Colonic mucosa (tissue), 4 donors: ENCODE data around the gene FHAD1. TPM values are rescaled to one million over a fixed set of nuclear protein-coding genes. Genes with fewer than 3 reads are reported as not detected.

ENCODE experiments used
- DNase-seq: peaks from one replicate; pipeline ENCODE4 v3.0.0-alpha.2; 2020
- H3K27ac ChIP-seq: fragments of 200-600 bp; one replicate; pipeline ENCODE4 v1.8.0; 2021
- H3K27me3 ChIP-seq: fragments of 200-600 bp; one replicate; pipeline ENCODE4 v1.8.0; 2021
- H3K36me3 ChIP-seq: fragments of 200-600 bp; one replicate; pipeline ENCODE4 v1.8.0; 2021
- H3K4me1 ChIP-seq: fragments of 200-600 bp; one replicate; pipeline ENCODE4 v1.8.0; 2021; ENCODE audit warnings: mild to moderate bottlenecking
- H3K4me3 ChIP-seq: fragments of 200-600 bp; one replicate; pipeline ENCODE4 v1.8.0; 2021
- H3K9ac ChIP-seq, 2 donors: one replicate each; pipeline ENCODE4 v1.7.0; 2013; ENCODE audit warnings: control low read depth in 2 of 2, low read depth in 2 of 2, low read length in 2 of 2
- H3K9me3 ChIP-seq: fragments of 200-600 bp; one replicate; pipeline ENCODE4 v1.8.0; 2021
- intact Hi-C: fragments of 100-400 bp; cut with DNase I; formaldehyde crosslinking; loops from one replicate; pipeline ENCODE4 v1.14.1; 2022
- total RNA-seq, 2 donors: library from RNA; stranded (reverse); fragmentation: NEBNext Ultra II Directional in 1 of 2; extraction: Animal tissue kit (Norgen Biotek cat#: 25700) in 1 of 2; gene quantifications; one replicate each; pipeline ENCODE4 v1.2.1, GENCODE V29; 2021
- TF ChIP-seq, protein P1 (sequence below): fragments of 200-600 bp; IDR thresholded peaks from one replicate; pipeline ENCODE4 v1.8.0; 2022; ENCODE audit warnings: antibody characterized with exemption, mild to moderate bottlenecking
- donor health status: healthy.
- donor health status: DM: no; HTN: no; CAD: no.
- donor health status: DM: no; HTN: no; CAD: no.

The FHAD1 gene
- total RNA-seq, 2 donors from 2014 or later = 1.5 to 1.8 TPM

- intact Hi-C loops = no loop called here
- H3K4me1 ChIP-seq = no peaks in the 10 kb centered on the region
These were observed 158.3 kb downstream of the FHAD1 start for GRCh38 chr1:15405106-15405850.

DNA sequence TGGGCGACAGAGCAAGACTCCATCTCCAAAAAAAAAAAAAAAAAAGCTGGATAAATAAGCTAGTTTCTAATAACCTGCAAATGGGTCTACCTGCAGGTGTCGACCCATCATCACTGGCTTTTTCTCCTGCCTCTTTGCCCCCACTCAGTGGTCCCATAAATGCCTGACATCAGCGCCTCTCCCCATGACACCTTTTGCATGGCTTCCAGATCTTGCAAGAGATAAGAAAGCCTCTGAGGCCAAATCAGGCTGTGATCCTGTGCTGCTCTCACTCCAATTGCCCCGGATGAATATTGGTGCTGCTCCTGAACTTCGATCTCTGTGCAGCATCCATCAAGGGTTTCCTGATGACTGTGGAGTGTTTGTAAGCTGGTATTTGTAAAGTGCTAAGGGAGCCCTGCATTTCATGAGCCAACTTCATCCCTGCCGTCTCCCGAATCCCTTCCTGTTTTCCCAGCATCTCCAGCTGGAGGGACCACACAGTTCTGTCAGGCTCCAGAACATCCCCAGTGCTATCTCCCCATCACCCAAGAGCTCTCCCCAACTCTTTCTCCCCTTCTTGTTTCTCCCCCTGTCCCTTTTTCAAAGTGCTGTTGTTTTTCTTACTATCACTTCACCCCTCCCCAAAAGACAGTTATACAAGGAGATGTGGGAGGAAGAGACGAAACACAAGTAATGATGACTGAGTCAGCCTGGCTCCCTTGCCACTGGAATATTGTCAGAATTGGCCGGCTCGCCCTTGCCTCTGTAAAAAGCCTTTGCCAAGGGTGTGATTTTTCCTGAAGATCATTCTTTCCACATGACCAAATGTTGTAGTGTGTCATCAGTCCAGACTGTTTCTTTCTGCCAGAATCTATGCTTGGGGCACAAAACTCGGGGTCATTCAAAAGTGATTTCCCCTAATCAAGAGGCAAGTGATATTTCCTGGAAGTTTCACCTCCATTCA, 159.9 kb downstream of the FHAD1 start:
- TF ChIP-seq, protein P1, sequence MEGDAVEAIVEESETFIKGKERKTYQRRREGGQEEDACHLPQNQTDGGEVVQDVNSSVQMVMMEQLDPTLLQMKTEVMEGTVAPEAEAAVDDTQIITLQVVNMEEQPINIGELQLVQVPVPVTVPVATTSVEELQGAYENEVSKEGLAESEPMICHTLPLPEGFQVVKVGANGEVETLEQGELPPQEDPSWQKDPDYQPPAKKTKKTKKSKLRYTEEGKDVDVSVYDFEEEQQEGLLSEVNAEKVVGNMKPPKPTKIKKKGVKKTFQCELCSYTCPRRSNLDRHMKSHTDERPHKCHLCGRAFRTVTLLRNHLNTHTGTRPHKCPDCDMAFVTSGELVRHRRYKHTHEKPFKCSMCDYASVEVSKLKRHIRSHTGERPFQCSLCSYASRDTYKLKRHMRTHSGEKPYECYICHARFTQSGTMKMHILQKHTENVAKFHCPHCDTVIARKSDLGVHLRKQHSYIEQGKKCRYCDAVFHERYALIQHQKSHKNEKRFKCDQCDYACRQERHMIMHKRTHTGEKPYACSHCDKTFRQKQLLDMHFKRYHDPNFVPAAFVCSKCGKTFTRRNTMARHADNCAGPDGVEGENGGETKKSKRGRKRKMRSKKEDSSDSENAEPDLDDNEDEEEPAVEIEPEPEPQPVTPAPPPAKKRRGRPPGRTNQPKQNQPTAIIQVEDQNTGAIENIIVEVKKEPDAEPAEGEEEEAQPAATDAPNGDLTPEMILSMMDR = no peak
- DNase-seq = no peak
- H3K4me1 ChIP-seq = no peaks in the 10 kb centered on the region
- intact Hi-C loops = no loop called here
- no peak overlapping the region for H3K4me3 ChIP-seq
- H3K27ac ChIP-seq = no peak overlapping the region
- no peaks in the 10 kb centered on the region for H3K36me3 ChIP-seq
- no peaks in the 10 kb centered on the region for H3K9me3 ChIP-seq
- peak overlapping the region in 1 of 2 donors; percentile 8 for H3K9ac ChIP-seq
- H3K27me3 ChIP-seq = no peaks in the 10 kb centered on the region

More at GRCh38 chr1:15405106-15405850, 158.3 kb downstream of the FHAD1 start:
- H3K27ac ChIP-seq = no peak overlapping the region
- no peaks in the 10 kb centered on the region for H3K36me3 ChIP-seq
- no peaks in the 10 kb centered on the region for H3K9me3 ChIP-seq
- TF ChIP-seq, protein P1 = no peak
- H3K4me3 ChIP-seq = no peak overlapping the region
- DNase-seq = no peak
- H3K27me3 ChIP-seq = no peaks in the 10 kb centered on the region
- no peak overlapping the region for H3K9ac ChIP-seq

DNA sequence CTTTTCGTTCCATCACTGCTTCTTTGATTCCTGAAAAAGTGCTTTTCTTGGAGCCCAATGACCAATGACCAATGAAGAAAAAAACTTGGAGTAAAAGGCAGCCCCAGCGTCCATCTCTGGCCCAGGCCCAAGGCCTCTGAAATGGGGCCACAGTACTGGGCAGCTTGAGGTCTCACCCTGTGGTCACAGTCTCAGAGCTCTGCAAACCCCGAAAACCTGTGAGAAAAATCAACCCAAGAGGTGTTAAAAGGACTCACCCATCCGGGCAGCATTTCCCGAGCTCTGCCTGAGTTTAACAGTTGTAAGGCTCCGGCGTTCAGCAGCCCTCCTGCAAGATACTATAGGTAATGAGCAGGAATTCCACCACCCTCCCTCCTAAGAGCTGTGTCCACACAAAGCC, 160.6 kb downstream of the FHAD1 start:
- Histone ChIP-seq H3K36me3 (no peaks in the 10 kb centered on the region), H3K9ac (no peak overlapping the region), H3K4me1 (peaks cover 4% of the 10 kb centered on the region), H3K4me3 (no peak overlapping the region), H3K27me3 (no peaks in the 10 kb centered on the region), H3K27ac (no peak overlapping the region), H3K9me3 (no peaks in the 10 kb centered on the region)
- TF ChIP-seq, protein P1 = no peak
- intact Hi-C loops = no loop called here
- no peak for DNase-seq

- Histone ChIP-seq H3K27me3 (no peaks in the 10 kb centered on the region), H3K36me3 (no peaks in the 10 kb centered on the region), H3K4me3 (peak overlapping the region; percentile 81), H3K9me3 (no peaks in the 10 kb centered on the region), H3K27ac (peak overlapping the region; percentile 76), H3K4me1 (peaks cover 14% of the 10 kb centered on the region), H3K9ac (peak overlapping the region; percentile 61 to 94)
- TF ChIP-seq, protein P1 = no peak
- intact Hi-C loops = no loop called here
- no peak for DNase-seq
These were observed 161.9 kb downstream of the FHAD1 start for GRCh38 chr1:15408890-15409387.

GRCh38 chr1:15409388-15410222, 162.6 kb downstream of the FHAD1 start, which contains the start of gene EFHD2:
Gene EFHD2, plus strand, starts transcription at chr1:15409888. Its CDS starts 84 bp downstream, at chr1:15409972.
- Histone ChIP-seq H3K4me1 (peaks cover 20% of the 10 kb centered on the region), H3K9ac (peak within 1 kb of the TSS; percentile 94 to 100), H3K27me3 (no peaks in the 10 kb centered on the region), H3K27ac (peak within 1 kb of the TSS; percentile 76), H3K4me3 (peak within 1 kb of the TSS; percentile 81), H3K36me3 (no peaks in the 10 kb centered on the region), H3K9me3 (no peaks in the 10 kb centered on the region)
- TF ChIP-seq, protein P1 = no peak
- intact Hi-C loops = no loop called here
- DNase-seq = peak; percentile 89
